Measurements from ENCODE around the gene ZC4H2.
"Not testable (repeated sequence)": the region's sequence is repeated elsewhere in the genome, so short reads cannot be mapped to it uniquely, and the experiment has no call there.

ZC4H2 gene, protein sequence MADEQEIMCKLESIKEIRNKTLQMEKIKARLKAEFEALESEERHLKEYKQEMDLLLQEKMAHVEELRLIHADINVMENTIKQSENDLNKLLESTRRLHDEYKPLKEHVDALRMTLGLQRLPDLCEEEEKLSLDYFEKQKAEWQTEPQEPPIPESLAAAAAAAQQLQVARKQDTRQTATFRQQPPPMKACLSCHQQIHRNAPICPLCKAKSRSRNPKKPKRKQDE

DNA sequence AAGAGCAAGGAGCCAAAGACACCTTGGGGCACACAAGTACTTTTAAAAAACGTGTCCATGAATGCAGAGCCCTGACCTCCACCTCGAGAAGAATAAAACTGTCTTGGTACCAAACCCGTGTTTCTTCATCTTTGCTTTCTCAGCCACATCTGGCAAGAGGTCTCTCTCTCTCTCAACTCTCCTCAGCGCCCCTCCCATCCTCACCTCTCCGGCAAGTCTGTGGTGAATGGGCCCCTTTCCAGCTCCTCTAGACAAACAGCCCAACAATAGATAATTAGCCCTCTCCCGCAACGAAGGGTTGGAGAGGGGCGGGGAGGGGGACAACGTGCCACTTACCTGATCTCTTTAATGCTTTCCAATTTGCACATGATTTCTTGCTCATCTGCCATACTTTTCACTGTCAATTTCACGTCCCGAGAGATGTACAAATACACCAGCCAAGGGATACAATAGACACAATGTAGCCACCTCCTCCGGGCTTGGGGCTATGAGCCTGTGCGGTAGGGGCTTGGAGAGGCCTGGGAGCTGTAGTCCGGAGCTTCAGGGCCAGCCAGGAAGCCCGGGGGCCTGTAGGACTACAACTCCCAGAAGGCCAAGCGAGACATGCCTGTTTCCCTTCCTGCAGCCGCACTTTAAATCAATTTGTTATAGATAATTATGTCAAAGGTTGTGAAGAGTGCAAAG is at the start of gene ZC4H2:
Gene ZC4H2, minus strand, starts transcription at position 462 of the 684 bp plus-strand sequence. Its CDS starts 73 bp downstream, at position 389.
- DNase-seq = peak; percentile 56

DNA sequence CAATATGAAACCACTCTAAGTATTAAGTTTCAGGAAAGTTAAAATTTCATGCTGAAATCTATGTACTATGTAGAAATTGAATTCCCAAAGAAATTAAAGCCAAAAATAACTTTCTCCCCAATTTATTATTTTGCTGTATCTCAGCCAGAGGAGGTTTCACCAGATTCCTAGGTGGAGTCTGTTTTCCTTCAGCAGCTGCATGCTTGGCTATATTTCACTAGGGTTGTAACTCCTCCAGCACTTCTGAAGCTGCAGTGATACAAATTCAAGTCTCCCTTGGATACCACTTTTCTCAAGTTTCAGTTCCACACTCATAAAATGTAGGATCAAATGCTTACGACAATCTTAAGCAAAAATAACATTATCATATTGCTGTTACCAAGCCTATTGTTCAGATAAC is 41.2 kb upstream of the ZC4H2 start:
- no peak for DNase-seq

DNA sequence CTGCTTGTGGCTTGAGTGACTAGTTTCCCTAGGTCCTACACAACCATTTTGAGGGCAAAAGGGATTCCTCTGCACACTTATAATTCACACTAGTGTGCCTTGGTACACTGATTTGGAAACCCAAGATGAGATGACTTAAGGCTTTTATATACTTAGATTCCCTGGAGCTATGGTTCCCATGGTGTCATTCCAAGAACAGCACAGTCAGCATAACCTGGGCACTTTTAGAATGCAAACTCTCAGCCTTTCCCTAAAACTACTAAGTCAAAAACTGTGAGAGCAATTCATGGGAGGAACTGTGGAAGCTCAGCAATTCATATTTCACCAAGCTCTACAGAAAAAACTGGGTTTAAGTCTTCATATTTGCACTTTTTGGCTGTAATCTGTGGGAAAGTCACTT is 38.0 kb upstream of the ZC4H2 start:
- DNase-seq = no peak

DNA sequence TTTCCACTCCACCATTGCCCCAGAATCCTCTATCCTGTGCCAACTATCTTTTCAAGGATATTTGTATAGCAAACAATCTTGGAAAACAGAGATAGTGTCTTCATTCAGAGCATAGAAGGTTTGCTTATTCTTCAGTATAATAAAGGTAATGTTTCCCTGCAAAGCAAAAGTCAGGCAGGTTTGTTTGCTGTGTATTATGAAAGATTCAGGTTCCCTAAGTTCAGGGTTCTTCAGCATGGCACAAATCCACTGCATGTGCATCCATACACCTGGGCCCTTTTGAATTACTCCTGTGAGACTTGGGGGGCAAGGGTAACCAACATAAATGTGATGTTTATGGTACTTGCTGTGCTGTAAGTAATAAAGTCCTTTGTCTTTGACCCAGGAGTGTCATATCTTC is 33.2 kb upstream of the ZC4H2 start:
- DNase-seq = no peak

DNA sequence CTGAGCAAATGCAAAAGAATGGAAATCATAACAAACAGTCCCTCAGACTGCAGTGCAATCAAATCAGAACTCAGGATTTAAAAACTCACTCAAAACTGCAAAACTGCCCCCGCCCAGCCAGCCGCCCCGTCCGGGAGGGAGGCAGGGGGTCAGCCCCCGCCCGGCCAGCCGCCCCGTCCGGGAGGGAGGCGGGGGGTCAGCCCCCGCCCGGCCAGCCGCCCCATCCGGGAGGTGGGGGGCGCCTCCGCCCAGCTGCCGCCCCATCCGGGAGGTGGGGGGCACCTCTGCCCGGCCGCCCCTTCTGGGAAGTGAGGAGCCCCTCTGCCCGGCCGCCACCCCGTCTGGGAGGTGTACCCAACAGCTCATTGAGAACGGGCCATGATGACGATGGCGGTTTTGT is 26.0 kb upstream of the ZC4H2 start:
- DNase-seq = not testable (repeated sequence)

DNA sequence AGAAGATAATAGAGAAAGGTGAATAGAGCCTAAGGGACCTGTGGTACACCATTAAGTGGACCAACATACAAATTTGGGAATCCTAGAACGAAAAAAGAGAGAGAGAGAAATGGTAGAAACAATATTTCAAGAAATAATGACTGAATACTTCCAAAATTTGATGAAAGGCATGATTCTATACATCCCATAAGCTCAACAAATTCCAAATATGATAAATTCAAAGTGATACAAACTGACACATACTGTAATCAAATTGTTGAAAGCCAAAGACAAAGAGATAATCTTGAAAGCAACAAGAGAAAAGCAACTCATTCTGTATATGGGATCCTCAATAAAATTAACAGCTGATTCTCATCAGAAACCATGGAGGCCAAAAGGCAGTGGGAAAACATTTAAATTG is 20.6 kb upstream of the ZC4H2 start:
- no peak for DNase-seq

DNA sequence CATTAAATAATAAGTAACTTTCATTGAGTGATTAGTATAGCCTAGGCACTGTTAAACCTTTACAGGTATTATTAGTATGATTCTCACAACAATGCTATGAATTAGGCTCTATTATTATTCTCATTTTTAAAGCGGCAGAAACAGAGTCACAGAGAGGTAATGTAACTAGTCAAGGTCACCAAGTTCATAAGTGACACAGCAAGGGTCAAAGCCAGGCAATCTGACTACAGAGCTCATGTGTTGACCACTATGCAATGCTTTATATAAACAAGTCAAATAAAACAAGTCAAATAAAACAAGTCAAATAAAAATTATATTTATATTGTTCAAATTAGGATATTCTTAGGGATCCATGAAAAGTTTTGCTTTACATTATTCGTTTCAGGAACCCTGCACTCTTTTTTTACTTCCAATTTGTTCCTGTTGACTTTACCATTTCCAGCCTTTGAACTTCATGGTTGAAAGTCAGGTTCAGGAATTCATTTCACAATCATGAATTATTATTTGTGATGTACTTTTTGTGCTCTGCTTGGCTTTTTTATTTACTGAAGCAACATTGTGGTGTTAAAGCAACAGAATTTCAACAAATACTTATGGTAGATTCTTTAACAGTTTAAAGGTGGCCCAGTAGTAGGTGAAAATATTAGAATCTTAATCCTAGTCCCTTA is 18.0 kb upstream of the ZC4H2 start:
- no peak for DNase-seq

DNA sequence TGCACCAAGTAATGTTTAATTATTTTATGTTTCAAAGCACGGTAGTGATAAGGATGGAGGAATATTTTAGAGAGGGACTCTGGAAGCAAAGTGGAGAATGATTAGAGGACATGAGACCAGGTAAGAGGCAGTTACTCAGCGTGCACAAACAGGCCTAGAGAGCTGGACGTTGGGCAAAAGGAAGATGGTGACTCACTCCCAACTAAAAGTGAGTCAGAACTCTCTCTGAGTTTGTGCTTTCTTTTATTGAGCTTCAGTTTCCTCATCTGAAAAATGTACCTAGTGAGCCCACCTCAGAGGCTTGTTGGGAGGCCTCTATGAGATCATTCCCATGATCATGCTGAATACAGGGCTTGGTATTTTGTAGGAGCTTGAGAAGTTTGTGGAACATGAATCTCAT is 1.6 kb upstream of the ZC4H2 start:
- DNase-seq = no peak

DNA sequence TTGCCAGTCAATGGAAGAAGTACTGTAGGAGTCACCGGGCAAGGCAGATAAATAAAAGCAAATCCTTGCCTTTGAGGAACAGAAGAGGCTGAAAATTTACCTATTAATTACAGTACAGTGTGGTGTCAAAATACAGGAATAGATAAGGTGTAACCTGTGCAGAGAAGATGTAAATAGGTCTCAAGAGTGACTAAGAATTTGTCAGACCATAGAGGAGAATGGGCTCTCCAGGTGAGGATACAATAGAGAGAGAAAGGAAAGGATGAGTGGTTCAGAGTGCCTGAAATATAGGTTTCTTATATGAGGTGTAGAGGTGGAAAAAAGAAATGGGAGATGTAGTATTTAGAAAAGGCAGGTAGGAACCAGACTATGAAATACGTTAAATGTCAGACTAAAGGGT is 801 bp upstream of the ZC4H2 start:
- no peak for DNase-seq

DNA sequence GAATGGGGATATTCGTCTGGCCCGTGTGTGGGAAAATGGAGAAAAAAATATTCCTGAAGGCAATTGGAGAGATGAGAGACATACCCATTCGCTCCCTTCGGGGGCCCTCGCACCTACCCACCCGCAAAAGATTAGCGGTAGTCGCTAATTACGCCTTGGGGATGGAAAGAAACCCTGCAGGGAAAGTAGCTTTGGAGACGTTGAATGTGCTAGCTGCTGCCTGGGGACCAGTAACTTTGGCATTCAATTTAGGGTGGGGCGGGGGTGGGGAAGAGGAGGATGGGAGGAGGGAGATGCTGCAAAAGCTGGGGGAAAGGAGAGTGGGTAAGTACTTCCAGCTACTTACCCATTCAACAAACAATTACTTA is 407 bp upstream of the ZC4H2 start:
- DNase-seq = no peak

DNA sequence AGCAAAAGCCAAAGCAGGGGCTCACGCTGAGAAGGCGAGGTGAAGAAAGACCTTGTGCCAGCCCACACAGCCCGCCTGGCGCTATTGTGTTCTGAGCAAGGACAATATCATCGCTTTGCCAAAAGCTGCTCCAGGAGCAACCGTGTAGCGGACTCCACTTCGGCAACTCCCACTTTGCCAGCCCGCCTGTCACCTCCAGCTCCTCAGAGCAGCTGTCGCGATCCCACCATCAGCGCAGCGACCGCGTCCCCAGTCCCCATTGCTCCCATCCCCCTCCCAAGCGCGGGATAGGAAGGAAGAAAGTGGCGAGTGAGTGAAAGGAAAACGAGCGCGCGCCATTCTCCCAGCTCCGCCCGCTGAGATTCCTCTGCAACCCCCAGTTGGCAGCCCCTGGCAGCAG is 759 bp downstream of the ZC4H2 start:
- DNase-seq = no peak

DNA sequence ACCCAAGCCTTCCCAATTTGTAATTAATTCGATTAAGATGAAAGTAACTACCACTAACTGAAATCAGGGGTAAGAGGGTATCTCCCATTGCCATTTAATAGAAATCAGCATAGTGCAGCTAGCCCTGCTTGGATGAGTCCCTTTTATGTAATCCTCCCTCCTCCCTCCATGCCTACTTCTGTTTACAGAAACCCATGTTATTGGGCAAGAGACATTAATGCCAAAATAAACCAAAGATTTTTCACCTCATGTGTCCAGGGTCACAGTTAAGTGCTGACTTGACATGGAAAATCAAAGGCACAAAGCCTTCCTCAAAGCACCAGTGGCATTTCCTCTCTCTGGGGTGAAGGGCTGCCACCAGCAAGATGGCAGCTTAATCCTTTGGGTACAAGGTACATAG is 50.8 kb downstream of the ZC4H2 start:
- DNase-seq = no peak

DNA sequence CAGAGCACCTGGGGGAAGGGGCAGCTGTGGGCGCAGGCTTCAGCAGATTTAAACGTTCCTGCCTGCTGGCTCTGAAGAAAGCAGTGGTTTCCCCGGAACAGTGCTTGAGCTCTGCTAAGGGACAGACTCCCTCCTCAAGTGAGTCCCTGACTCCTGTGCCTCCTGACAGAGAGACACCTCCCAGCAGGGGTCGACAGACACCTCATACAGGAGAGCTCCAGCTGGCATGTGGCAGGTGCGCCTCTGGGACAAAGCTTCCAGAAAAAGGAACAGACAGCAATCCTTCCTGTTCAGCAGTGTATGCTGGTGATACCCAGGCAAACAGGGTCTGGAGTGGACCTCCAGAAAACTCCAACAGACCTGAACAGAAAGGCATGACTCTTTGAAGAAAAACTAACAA is 68.1 kb downstream of the ZC4H2 start:
- no peak for DNase-seq

DNA sequence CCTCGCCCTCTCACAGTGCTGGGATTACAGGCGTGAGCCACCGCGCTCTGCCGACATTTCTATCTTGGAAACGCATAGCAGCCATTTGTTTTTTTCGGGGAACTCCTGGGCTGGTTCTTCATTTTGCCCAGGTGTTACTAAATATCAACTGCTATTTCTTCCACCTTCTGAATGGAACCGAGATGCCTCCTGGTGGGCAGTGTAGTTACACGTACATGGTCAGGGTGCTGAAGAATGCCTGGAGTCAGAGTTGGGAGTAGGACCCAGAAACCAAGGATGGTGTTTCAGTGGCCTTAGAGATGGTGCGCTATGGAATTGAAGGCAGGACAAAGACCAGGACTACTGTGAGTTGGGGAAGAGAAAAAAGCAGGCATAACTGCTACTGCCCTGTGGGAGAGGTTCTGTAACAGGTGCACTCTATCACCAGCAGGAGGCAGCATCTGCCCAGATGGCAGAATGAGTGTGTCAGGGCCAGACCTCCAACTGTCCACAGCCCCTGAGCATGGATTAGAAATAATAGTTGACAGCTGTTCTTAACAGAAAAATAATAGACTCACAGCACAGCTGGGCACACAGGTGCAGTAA is 81.7 kb downstream of the ZC4H2 start:
- DNase-seq = no peak

DNA sequence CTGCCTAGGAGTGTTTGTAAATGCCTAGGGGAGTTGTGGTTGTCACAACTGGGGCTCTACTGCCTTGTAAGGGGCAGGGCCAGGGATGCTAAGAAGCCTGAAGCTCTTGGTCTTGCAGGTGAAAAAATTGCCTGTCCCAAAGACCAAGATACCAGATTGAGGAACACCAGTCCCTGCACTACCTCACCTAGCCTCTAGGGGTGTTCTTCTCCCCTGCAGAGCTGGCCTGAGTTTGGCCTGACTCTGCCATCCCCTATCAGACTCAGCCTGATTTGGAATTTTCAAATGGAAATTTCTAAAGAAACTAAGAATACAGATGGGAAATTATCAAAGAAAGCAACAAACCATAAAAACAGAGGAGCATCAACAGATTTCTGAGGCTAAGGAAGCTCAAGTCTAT is 90.4 kb downstream of the ZC4H2 start:
- no peak for DNase-seq

DNA sequence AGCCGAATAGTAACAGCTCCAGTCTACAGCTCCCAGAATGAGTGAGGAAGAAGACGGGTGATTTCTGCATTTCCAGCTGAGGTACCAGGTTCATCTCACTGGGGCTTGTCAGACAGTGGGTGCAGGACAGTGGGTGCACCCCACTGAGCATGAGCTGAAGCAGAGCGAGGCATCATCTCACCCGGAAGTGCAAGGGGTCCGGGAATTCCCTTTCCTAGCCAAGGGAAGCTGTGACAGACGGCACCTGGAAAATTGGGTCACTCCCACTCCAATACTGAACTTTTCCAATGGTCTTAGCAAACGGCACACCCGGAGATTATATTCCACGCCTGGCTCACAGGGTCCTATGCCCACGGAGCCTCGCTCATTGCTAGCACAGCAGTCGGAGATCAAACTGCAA is 97.5 kb downstream of the ZC4H2 start:
- not testable (repeated sequence) for DNase-seq

DNA sequence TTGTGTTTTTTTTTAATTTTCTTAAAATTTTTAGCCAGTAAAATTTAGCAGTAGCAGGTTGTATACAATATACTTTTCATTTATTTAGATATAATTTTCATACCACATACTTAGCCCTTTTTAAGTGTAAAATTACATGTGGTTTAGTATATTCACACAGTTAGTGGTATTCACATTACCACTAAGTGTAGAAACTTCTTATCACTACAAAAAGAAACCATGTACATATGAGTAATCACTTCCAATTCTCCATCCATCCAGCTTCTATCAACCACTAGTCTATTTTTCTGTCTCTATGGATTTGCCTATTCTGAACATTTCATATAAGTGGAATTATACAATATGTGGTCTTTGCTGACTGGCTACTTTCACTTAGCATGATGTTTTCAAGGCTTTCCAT is 109.0 kb downstream of the ZC4H2 start:
- DNase-seq = no peak

Measured in NCI-H446 treated with DMSO at 0.1 percent for 48 hours (cell line).